Endothelial cell of umbilical vein (primary cell): ENCODE results near the gene TENM4. TPM values are rescaled to one million over a fixed set of nuclear protein-coding genes. Genes with fewer than 3 reads are reported as not detected.

Source experiments
- BruUV-seq: library from RNA; stranded (reverse); fragments of 400-500 nt; replicated peaks from 2 replicates; lab custom pipeline; 2021; lab: Mats Ljungman, UMichigan
- CTCF ChIA-PET: fragments of 300-600, 350-600 bp; sonication (Branson Sonifier 250); formaldehyde crosslinking; loops from one replicate; lab custom pipeline; 2021; ENCODE audit warnings: antibody characterized with exemption, inconsistent platforms; lab: Charles Lee
- POLR2A ChIA-PET: fragments of 300-600, 350-600 bp; sonication (Branson Sonifier 250); formaldehyde crosslinking; loops from one replicate; lab custom pipeline; 2021; ENCODE audit warnings: antibody characterized with exemption, inconsistent platforms; lab: Charles Lee
- DNase-seq: peaks from one replicate; pipeline ENCODE4 v3.0.0-alpha.2; 2011; ENCODE audit warnings: low read depth, low spot score
- FAIRE-seq: peaks from 2 replicates; lab custom pipeline; 2011; peaks lifted over from hg19 to GRCh38; lab: Jason Lieb, UNC
- H2AFZ ChIP-seq: 2 replicates; pipeline ENCODE4 v1.6.0; 2012; ENCODE audit warnings: low read depth, low read length, control low read depth, inconsistent platforms
- H3K27ac ChIP-seq: 2 replicates; pipeline ENCODE4 v1.5.1; 2011; ENCODE audit warnings: low read depth, mild to moderate bottlenecking, control low read depth, low read length, moderate library complexity; ENCODE audit not compliant: insufficient read depth
- H3K27me3 ChIP-seq, 2 experiments: 2 replicates each; pipeline versions ENCODE4 v1.6.0 to v1.6.1; 2011; ENCODE audit warnings: low read length in 2 of 2, mixed read lengths in 1 of 2; ENCODE audit not compliant: control insufficient read depth in 2 of 2, insufficient read depth in 2 of 2
- H3K36me3 ChIP-seq, 2 experiments: 2 replicates in 1 of 2; 3 replicates in 1 of 2; pipeline ENCODE4 v1.5.1; 2011; ENCODE audit warnings: low read length in 2 of 2, mild to moderate bottlenecking in 1 of 2, moderate library complexity in 1 of 2; ENCODE audit not compliant: control insufficient read depth in 2 of 2, insufficient read depth in 2 of 2; ENCODE audit errors: extremely low read depth in 1 of 2
- H3K4me1 ChIP-seq: 3 replicates; pipeline ENCODE4 v1.5.1; 2011; ENCODE audit warnings: mild to moderate bottlenecking, low read length; ENCODE audit not compliant: control insufficient read depth, insufficient read depth; ENCODE audit errors: extremely low read depth
- H3K4me2 ChIP-seq: 2 replicates; pipeline ENCODE4 v1.6.1; 2011; ENCODE audit warnings: low read length, control low read depth, mixed read lengths; ENCODE audit not compliant: insufficient read depth
- H3K4me3 ChIP-seq, 3 experiments: fragments of 200-600 bp in 1 of 3; sonication (generic), shearing (Covaris generic) in 1 of 3; replicated peaks in 1 of 3; 2 replicates each; pipeline ENCODE4 v1.5.1; 2011 to 2016; ENCODE audit warnings: control low read depth in 3 of 3, low read length in 3 of 3, mild to moderate bottlenecking in 2 of 3, inconsistent platforms in 1 of 3, low read depth in 1 of 3, moderate library complexity in 1 of 3; ENCODE audit not compliant: insufficient read depth in 1 of 3
- H3K79me2 ChIP-seq: 2 replicates; pipeline ENCODE4 v1.6.0; 2012; ENCODE audit warnings: low read length, inconsistent platforms; ENCODE audit not compliant: control insufficient read depth, insufficient read depth
- H3K9ac ChIP-seq: replicated peaks from 2 replicates; pipeline ENCODE3; 2011; ENCODE audit warnings: low read length, control low read depth; ENCODE audit not compliant: insufficient read depth; ENCODE audit errors: extremely low read depth
- H3K9me1 ChIP-seq: replicated peaks from 3 replicates; pipeline ENCODE4 v1.6.0; 2011; ENCODE audit warnings: mild to moderate bottlenecking, low read length; ENCODE audit not compliant: control insufficient read depth, insufficient read depth; ENCODE audit errors: extremely low read depth
- H3K9me3 ChIP-seq: replicated peaks from 2 replicates; pipeline ENCODE4 v1.5.1; 2012; ENCODE audit warnings: low read length, inconsistent platforms; ENCODE audit not compliant: control insufficient read depth, insufficient read depth
- H4K20me1 ChIP-seq: replicated peaks from 2 replicates; pipeline ENCODE3; 2011; ENCODE audit warnings: mild to moderate bottlenecking, low read length; ENCODE audit not compliant: control insufficient read depth, insufficient read depth; ENCODE audit errors: extremely low read depth
- EZH2 ChIP-seq: IDR thresholded peaks from 2 replicates; pipeline ENCODE4 v1.6.1; 2012; ENCODE audit warnings: borderline replicate concordance, low read depth, mild to moderate bottlenecking, moderate library complexity, low read length, inconsistent platforms; ENCODE audit not compliant: severe bottlenecking
- FOS ChIP-seq: IDR thresholded peaks from 2 replicates; pipeline ENCODE4 v1.6.1; 2011; ENCODE audit warnings: mild to moderate bottlenecking, low read length, moderate library complexity, borderline replicate concordance; ENCODE audit not compliant: insufficient read depth
- GATA2 ChIP-seq: IDR thresholded peaks from 2 replicates; pipeline ENCODE4 v1.7.0; 2011; ENCODE audit warnings: low read depth, mild to moderate bottlenecking, moderate library complexity, mixed read lengths, low read length; ENCODE audit not compliant: insufficient read length, insufficient read depth
- JUN ChIP-seq: IDR thresholded peaks from 2 replicates; pipeline ENCODE4 v1.6.1; 2011; ENCODE audit warnings: borderline replicate concordance, low read depth; ENCODE audit not compliant: insufficient read length, insufficient read depth
- MYC ChIP-seq: IDR thresholded peaks from one replicate; pipeline ENCODE4 v1.6.1; 2011; ENCODE audit warnings: mild to moderate bottlenecking, low read depth, low read length
- POLR2A ChIP-seq: IDR thresholded peaks from 2 replicates; pipeline ENCODE4 v1.6.1; 2012; ENCODE audit warnings: low read depth, mild to moderate bottlenecking, control low read depth, low read length
- POLR2AphosphoS5 ChIP-seq: IDR thresholded peaks from 2 replicates; pipeline ENCODE4 v1.6.1; 2012; ENCODE audit warnings: low read depth, mild to moderate bottlenecking, control low read depth, low read length, moderate library complexity; ENCODE audit not compliant: insufficient read depth
- dilution Hi-C: fragments of 300-500 bp; cut with MboI; formaldehyde crosslinking; loops from one replicate; pipeline ENCODE4 v1.15.0; 2019; ENCODE audit warnings: low sequenced_read_pairs; ENCODE audit not compliant: extremely low pct_ligation_motif_present
- intact Hi-C: fragments of 100-400 bp; cut with micrococcal nuclease; formaldehyde crosslinking; loops from one replicate; pipeline ENCODE4 v1.10.0; 2022
- polyA plus RNA-seq, 4 experiments: library from polyadenylated mRNA; depleted of rRNA in 3 of 4; stranded (reverse) in 3 of 4; unstranded in 1 of 4; fragments of >200 nt; gene quantifications; 2 replicates each; pipeline versions ENCODE4 v1.2.1 to v1.2.3, GENCODE V29; 2011 to 2012; ENCODE audit warnings: missing spikeins in 1 of 4
- total RNA-seq: library from RNA; stranded (reverse); gene quantifications from 2 replicates; pipeline ENCODE4 v1.2.3, GENCODE V29; 2021
- TF ChIP-seq, protein P1 (sequence below), 2 donors: IDR thresholded peaks; 1 replicate in 1 of 2; 2 replicates in 1 of 2; pipeline ENCODE4 v1.5.1; 2011; ENCODE audit warnings: low read length in 2 of 2, mild to moderate bottlenecking in 2 of 2, moderate library complexity in 2 of 2, control low read depth in 1 of 2, inconsistent platforms in 1 of 2, low read depth in 1 of 2; ENCODE audit not compliant: insufficient read depth in 1 of 2; ENCODE audit errors: extremely low read depth in 1 of 2
- TF ChIP-seq, protein P2 (sequence below): IDR thresholded peaks from 2 replicates; pipeline ENCODE4 v1.6.1; 2011; ENCODE audit not compliant: insufficient read depth, insufficient read length

TENM4 gene
- total and polyA plus RNA-seq, 2 donors (not counting 3 experiments of a cell fraction or from before 2014, with no cell fraction given): 0.06 to 0.27 TPM

DNA sequence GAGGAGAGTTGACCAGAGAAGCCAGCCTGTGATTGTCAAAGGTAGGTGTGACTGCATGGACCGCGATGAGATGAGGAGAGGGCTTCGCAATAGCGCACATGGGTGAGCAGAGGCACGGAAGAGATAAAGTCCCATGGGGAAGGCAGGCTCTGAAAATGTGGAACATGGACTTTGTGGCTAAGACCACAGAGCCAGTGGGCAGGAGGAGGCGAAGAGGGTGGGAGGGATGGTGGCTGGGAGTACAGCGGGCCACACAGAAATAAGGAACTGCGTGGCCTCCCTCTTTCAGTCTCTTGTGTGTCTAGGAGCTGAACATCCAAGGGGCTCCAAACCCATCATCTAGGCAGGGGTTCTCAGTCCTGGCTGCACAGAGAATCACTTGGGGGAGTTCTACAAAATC is 98.6 kb downstream of the TENM4 start:
- peaks cover 2% of the 10 kb centered on the region for H3K9me3 ChIP-seq
- FAIRE-seq (no peak), DNase-seq (no peak)
- no peak overlapping the region for H3K9ac ChIP-seq
- CTCF ChIA-PET: no interaction called here
- no peaks in the 10 kb centered on the region for H3K4me1 ChIP-seq
- no peak overlapping the region for H2AFZ ChIP-seq
- H3K4me3 ChIP-seq: no peak overlapping the region
- TF ChIP-seq, protein P1, sequence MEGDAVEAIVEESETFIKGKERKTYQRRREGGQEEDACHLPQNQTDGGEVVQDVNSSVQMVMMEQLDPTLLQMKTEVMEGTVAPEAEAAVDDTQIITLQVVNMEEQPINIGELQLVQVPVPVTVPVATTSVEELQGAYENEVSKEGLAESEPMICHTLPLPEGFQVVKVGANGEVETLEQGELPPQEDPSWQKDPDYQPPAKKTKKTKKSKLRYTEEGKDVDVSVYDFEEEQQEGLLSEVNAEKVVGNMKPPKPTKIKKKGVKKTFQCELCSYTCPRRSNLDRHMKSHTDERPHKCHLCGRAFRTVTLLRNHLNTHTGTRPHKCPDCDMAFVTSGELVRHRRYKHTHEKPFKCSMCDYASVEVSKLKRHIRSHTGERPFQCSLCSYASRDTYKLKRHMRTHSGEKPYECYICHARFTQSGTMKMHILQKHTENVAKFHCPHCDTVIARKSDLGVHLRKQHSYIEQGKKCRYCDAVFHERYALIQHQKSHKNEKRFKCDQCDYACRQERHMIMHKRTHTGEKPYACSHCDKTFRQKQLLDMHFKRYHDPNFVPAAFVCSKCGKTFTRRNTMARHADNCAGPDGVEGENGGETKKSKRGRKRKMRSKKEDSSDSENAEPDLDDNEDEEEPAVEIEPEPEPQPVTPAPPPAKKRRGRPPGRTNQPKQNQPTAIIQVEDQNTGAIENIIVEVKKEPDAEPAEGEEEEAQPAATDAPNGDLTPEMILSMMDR (IDR thresholded peaks at IDR 0.05; ENCODE audit: extremely low read depth in 1 of 2, insufficient read depth in 1 of 2, low read depth in 1 of 2, low read length in 2 of 2): no peak
- TF ChIP-seq EZH2: no peak
- TF ChIP-seq POLR2A: no peak
- no peak for TF ChIP-seq FOS
- no peak for TF ChIP-seq MYC
- H4K20me1 ChIP-seq: no peaks in the 10 kb centered on the region
- H3K36me3 ChIP-seq: no peaks in the 10 kb centered on the region
- H3K79me2 ChIP-seq: no peaks in the 10 kb centered on the region
- H3K4me2 ChIP-seq: no peak overlapping the region
- no peaks in the 10 kb centered on the region for H3K27me3 ChIP-seq
- POLR2A ChIA-PET: no interaction called here
- H3K27ac ChIP-seq: no peak overlapping the region
- no TSS peak for BruUV-seq
- dilution Hi-C loops (no loop called here), intact Hi-C loops (no loop called here)
- no peaks in the 10 kb centered on the region for H3K9me1 ChIP-seq

GRCh38 chr11:79340535-79340934 is 100.3 kb downstream of the TENM4 start:
- Histone ChIP-seq H4K20me1 (no peaks in the 10 kb centered on the region), H3K36me3 (no peaks in the 10 kb centered on the region), H3K79me2 (no peaks in the 10 kb centered on the region), H2AFZ (no peak overlapping the region), H3K4me3 (no peak overlapping the region), H3K27ac (no peak overlapping the region), H3K4me2 (no peak overlapping the region), H3K9me3 (peaks cover 2% of the 10 kb centered on the region), H3K9ac (no peak overlapping the region), H3K27me3 (no peaks in the 10 kb centered on the region), H3K9me1 (no peaks in the 10 kb centered on the region), H3K4me1 (no peaks in the 10 kb centered on the region)
- TF ChIP-seq JUN (no peak), EZH2 (no peak), MYC (no peak), POLR2A (no peak), GATA2 (no peak), POLR2AphosphoS5 (no peak), FOS (no peak)
- TF ChIP-seq, protein P1 (IDR thresholded peaks at IDR 0.05; ENCODE audit: extremely low read depth in 1 of 2, insufficient read depth in 1 of 2, low read depth in 1 of 2, low read length in 2 of 2): no peak
- TF ChIP-seq, protein P2, sequence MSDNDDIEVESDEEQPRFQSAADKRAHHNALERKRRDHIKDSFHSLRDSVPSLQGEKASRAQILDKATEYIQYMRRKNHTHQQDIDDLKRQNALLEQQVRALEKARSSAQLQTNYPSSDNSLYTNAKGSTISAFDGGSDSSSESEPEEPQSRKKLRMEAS: no peak
- DNase-seq: no peak
- no TSS peak for BruUV-seq
- no peak for FAIRE-seq
- intact Hi-C loops (no loop called here), dilution Hi-C loops (no loop called here)
- CTCF ChIA-PET: no interaction called here
- POLR2A ChIA-PET: no interaction called here
